DND-41 (cell line): ENCODE measurements around the gene EYS.

Experiments
- EZH2 ChIP-seq: IDR thresholded peaks from 3 replicates; pipeline ENCODE4 v1.6.1; 2012; ENCODE audit warnings: borderline replicate concordance, low read depth, mild to moderate bottlenecking, moderate library complexity, low read length, inconsistent platforms; ENCODE audit not compliant: severe bottlenecking
- TF ChIP-seq, protein P1 (sequence below): IDR thresholded peaks from 2 replicates; pipeline ENCODE4 v1.5.1; 2012; ENCODE audit warnings: borderline replicate concordance, low read length, moderate library complexity, mild to moderate bottlenecking; ENCODE audit not compliant: poor library complexity, severe bottlenecking; ENCODE audit errors: extremely low read depth

DNA sequence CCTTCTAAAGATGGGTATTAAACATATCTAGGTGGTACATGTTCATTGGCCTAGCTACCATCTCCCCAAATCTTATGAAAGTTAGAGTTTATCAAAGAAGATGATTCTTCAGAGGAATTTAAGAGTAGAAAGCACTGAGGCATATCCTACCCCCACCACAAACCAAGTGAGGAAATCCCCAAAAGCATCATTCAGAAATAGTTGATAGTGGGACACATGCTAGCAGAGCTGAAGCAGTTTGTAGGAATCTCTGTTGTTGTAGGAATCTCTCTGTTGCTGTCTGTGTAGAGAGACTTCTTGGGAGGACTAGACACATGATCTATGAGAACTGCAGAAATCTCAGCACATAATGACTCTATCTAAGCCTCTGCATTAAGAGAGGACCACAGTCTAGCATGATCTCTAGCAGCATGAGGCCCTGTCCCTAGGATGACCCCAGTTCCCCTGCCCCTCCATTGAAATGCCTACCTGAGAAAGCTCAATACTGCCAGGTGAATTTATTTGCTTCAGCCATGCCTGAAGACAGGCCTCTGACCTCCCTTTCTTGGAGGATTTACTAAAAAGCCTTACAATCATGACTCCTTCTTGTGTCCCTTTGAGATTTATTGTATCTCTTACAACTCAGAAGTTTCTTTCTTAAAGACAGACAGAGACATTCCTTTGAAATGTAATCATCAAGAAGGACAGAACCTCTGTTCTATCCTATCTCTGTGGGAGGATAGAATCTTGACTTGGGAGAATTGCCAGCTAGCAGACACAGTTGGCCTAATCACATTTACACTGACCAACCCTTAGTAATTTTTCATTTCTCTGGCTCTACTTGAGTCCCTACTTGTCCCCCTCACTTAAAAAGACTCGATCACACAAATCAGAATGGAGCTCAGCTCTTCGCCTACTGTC is 1489.1 kb downstream of the EYS start:
- TF ChIP-seq, protein P1, sequence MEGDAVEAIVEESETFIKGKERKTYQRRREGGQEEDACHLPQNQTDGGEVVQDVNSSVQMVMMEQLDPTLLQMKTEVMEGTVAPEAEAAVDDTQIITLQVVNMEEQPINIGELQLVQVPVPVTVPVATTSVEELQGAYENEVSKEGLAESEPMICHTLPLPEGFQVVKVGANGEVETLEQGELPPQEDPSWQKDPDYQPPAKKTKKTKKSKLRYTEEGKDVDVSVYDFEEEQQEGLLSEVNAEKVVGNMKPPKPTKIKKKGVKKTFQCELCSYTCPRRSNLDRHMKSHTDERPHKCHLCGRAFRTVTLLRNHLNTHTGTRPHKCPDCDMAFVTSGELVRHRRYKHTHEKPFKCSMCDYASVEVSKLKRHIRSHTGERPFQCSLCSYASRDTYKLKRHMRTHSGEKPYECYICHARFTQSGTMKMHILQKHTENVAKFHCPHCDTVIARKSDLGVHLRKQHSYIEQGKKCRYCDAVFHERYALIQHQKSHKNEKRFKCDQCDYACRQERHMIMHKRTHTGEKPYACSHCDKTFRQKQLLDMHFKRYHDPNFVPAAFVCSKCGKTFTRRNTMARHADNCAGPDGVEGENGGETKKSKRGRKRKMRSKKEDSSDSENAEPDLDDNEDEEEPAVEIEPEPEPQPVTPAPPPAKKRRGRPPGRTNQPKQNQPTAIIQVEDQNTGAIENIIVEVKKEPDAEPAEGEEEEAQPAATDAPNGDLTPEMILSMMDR, result no peak
- no peak for TF ChIP-seq EZH2
